ENCODE results near the gene EPHA4.
"Not testable (repeated sequence)": the region's sequence is repeated elsewhere in the genome, so short reads cannot be mapped to it uniquely, and the experiment has no call there.

Gene EPHA4

GRCh38 chr2:221532641-221533040 is 39.5 kb downstream of the EPHA4 start:
- DNase-seq = no peak

DNA sequence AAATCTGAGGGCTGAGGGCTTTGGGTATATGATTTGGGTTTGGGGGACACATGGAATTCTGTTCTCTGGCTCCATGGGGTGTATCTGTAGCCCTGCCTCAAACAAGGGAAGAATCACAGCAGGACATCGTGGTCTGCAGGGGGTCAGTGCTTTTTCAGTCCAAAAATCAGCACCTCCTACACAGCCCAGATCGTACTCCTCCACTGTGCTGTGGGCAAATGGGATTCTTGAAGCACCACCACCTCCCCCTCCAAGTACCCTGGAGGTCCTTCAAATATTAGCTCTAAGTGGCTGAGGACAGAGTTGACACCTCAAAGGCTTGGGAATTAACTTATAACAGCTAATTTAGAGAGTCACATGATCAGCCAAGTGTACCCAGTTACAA is 41.5 kb downstream of the EPHA4 start:
- DNase-seq = no peak

DNA sequence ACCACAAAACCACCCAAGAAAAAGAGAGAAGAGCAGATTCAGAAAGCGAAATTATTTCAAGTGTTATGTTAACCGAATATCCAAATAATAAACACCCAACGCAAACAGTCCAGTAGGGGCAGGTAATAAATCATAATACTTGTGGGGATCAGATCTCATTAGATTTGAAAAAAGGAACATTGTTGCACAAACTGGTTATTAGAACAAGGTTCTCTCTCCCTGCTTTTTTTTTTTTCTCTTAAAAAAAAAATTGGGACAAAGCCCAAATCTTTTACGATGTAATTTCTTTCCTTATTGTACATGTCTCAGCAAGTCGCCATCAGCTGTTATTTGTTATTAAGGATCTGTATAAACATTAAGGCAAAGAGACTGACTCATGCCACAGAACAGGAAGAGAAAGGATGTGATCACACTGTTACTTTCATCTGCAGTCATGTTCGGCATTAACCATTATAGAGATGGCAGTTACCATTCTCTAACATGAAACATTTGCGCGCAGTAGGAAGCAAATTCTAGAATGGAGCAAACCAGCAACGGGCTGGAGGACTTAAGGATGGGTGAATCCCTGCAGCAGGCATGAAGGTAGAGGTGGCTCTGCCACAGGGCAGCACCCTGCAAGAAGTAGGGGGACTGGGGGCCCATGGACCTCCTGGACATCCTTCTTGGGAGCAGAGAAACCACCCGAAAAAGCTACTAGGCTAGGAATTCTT is 42.0 kb downstream of the EPHA4 start:
- DNase-seq = no peak

GRCh38 chr2:221529177-221529942 is 42.7 kb downstream of the EPHA4 start:
- DNase-seq = no peak

- DNase-seq = no peak
These were observed 44.3 kb downstream of the EPHA4 start for GRCh38 chr2:221527776-221528309.

DNA sequence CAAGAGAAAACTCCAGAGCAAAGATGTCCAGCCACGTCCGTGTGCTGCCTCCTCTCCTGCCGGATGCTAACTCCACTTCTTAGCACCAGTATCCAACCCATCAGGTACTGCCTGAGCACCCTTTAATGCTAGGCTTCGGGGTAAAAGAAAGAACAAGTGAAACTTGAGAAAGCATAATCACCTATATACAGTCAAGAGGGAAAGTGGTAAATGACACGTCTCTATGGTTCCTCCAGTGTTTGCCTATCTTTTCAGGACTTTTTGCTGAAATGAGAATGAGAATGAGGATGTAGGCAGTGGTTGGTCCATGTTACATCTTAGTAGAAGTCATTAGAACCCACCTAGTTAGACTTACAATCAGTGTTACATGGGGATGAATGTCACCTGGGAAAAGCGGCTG is 47.9 kb downstream of the EPHA4 start:
- no peak for DNase-seq

GRCh38 chr2:221521233-221521845 is 50.8 kb downstream of the EPHA4 start:
- no peak for DNase-seq

GRCh38 chr2:221518935-221519625 is 53.0 kb downstream of the EPHA4 start:
- DNase-seq = no peak

DNA sequence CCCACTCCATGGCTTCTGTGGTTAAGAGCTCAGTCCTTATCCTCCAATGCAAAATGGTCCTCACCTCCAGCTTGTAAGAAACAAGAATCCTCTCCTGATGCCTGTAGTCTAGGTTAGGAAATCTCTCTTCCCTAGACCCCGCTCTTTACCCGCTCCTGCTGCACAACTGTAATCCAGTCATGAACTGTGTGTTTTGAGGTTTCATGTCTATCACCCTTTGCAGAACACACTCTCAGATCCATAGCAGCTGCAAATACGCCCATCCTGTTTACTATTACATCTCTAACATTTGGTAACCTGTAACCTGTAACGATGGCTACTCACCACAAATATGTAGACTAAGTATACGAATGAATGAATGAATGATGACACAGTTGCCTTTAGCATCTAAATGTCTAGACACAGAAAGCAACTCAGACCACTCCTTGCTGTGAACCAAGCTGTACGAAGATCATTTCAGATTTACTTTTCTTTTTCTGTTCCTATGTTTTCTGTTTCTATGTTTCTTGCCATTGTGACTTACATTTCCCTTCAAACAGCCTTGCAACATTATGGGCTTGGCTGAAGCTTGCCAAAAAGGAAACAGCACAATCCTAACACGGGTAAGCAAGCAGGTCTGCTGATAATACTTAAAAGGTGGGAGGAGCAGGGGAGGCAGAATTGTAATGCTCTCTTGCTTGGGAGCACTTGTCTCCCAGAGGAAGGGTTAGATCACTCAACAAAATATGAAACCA is 53.7 kb downstream of the EPHA4 start:
- DNase-seq = no peak

- DNase-seq = no peak
These were observed 54.4 kb downstream of the EPHA4 start for GRCh38 chr2:221517696-221518151.

- DNase-seq = no peak
These were observed 54.9 kb downstream of the EPHA4 start for GRCh38 chr2:221517146-221517695.

DNA sequence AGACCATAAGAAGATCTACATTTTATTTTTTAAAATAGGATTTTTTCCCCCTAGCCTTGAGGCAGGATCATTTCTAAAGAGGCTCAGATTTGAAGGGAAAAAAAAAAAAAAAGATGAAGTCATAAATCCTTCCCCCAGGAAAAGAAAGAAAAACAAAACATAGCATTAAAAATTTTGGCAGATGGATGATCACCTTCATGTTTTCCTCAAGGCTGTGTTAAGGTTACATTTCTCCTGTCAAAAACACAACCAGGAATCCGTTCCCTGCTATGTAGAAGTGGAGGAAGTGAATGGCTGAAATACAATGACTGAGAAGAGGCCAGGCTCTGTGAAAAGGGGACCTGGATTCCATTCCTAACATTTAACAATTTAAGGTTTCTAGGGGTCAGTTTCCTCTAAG is 56.2 kb downstream of the EPHA4 start:
- DNase-seq = no peak

DNA sequence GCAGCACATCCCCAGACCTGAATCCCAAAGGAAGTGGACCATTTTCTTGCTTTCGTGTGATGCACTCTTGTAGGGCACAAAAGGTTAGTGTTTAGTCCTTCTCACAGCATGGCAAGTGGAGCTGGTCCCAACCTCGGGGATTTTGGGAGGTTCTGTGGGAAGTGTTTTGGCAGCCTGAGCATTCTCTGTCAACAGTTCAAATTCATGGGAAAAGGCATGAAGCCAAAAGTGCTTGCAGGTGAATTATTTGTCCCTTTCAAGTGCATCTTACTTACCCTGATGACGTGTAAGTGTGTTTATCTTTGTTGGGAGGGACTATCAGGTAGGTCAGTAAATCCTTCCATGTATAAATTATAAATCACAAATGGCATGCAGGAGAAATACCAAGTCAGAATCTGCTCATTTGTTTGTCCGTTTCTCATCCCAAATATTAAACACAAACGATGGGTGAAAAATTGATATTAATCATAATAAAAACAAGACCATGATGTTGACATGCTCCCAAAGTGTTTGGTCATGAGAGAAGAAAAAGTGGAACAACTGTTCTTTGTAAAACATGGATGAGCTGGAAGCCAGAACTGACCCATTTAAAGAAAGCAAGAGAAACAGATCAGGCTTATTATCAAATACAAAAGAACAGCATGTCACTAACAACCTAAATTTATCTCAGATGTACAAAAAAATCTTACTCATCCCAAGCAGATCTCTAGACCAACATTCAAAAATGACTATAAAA is 57.6 kb downstream of the EPHA4 start:
- DNase-seq = no peak

GRCh38 chr2:221513232-221513631 is 58.9 kb downstream of the EPHA4 start:
- DNase-seq = no peak

DNA sequence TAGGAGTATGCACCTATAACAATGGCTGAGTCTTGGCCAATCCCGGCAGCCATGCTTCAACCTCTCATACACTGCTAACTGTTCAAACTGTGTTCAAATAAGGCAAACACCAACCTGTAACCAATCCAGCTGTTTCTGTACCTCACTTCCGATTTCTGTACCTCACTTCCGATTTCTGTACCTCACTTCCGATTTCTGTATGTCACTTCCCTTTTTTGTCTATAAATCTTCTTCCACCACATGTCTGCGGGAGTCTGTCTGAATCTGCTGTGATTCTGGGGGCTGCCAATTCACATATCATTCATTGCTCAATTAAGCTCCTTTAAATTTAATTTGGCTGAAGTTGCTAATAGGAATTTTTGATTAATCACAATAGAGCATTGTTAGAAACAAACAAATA is 60.8 kb downstream of the EPHA4 start:
- DNase-seq = not testable (repeated sequence)

GRCh38 chr2:221506469-221506868 is 65.6 kb downstream of the EPHA4 start:
- DNase-seq = no peak

DNA sequence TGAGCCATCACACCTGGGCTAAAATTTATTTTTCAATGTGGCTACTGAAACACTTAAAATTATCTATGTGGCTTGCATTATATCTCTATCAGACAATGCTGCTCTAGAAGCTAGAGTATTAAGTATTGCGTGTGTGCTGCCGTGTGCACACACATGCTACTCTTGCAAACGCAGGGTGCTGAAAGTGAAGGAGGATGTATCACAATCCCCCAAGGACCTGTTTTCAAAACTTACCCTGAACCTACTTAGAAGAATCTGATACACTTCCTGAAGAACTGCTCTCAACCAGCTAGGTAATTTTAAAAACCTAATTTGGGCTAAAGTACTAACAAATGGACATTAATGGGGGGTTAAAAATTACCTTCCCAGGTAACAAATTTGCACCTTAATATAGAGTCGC is 66.5 kb downstream of the EPHA4 start:
- no peak for DNase-seq

GRCh38 chr2:221504905-221505304 is 67.2 kb downstream of the EPHA4 start:
- DNase-seq = no peak

GRCh38 chr2:221503965-221504364 is 68.1 kb downstream of the EPHA4 start:
- no peak for DNase-seq

DNA sequence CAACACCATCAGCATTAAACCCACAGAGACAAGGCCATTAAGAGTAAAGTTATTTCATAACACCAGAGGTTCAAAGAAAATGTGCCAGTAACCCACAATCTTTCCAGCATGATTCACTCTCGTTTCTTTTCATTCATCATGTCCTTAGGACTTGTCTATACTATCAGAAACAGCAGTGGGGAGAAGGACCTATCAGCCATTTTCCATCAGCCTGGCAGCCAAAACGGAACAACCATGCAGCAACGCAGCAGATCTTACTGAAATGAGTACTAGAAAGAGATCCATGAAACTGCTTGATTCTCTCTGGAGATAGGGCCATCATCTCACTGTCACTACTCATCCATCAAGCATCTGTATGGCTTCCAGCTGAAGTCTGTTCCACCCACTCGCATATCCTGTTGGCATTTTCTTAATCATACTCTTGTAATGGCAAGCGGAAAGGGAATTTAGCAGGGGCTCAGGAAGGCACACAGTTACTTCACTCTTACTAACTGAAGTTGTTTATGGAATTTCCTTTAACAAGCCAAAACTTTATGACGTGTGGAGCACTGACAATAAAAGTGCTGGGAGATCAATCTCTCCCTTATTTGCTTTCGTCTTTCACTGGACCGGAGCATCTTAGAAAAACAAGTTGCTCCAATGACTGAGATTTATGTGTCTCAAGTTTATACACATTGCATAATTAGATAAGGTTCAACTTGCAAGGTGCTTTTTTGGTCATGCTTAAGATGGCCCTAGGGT is 69.7 kb downstream of the EPHA4 start:
- DNase-seq = no peak

DNA sequence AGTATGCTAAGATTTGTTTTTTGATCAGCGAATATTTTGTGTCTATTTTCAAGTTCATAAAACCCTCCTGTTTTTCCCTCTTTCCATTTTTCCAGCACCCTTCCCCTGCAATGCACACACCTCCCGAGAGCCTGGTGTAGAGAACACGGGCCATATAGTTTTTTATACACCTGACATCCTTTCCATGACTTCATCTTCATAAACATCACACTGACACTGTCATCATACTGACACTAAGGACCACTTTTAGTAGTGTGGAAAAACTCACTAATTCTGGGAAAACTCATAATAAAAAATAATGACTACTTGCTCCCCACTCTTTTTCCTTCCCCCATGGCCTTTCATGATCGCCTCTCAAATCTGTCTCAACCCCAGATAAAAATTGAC is 70.2 kb downstream of the EPHA4 start:
- no peak for DNase-seq
